Activated T-cell treated with anti-CD3 and anti-CD28 coated beads, Interleukin-2, amount 50 U/mL, for 1 hour (primary cell): ENCODE data around the gene HACL1.

ENCODE experiments used
- DNase-seq: peaks from one replicate; pipeline ENCODE4 v3.0.0-alpha.2; 2020

The HACL1 gene

GRCh38 chr3:15601399-15602145, at the start of gene HACL1, which contains the start of gene BTD:
Gene HACL1, minus strand, starts transcription at chr3:15601569. Its CDS starts 106 bp downstream, at chr3:15601463.
Gene BTD, plus strand, starts transcription at chr3:15601745. Its CDS starts 33,695 bp downstream, at chr3:15635440.
- DNase-seq, result peak; percentile 98

- DNase-seq, result no peak
Observed at GRCh38 chr3:15649858-15650257, 48.5 kb upstream of the HACL1 start.

GRCh38 chr3:15649341-15649740, 48.0 kb upstream of the HACL1 start:
- DNase-seq, result no peak

DNA sequence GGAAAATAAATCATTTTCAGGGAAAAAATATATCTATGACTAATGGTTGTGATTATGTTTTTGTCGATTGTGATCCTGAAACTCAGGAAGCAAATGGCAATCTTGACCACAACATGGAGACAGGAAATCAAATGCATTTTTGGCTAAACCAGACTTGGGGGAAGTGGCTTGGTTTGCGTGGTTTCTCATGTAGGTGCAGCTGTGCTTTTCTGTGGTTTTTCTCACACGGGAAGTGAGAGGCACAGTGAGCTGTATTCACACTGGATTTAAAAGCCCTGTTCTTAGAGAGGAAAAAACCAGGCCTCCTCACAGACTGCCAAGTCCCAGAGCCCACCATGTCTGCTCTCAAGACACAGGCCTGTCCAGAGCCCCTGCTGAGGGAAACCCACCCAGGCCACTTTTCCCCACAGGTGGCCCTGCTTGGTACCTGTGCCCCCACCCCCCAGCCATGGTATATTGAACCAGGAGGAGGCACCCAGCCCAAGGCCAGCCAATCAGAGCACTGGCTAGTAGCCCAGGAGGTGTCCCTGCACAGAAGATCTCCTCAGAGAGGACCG, 46.3 kb upstream of the HACL1 start:
- DNase-seq, result peak; percentile 35

DNA sequence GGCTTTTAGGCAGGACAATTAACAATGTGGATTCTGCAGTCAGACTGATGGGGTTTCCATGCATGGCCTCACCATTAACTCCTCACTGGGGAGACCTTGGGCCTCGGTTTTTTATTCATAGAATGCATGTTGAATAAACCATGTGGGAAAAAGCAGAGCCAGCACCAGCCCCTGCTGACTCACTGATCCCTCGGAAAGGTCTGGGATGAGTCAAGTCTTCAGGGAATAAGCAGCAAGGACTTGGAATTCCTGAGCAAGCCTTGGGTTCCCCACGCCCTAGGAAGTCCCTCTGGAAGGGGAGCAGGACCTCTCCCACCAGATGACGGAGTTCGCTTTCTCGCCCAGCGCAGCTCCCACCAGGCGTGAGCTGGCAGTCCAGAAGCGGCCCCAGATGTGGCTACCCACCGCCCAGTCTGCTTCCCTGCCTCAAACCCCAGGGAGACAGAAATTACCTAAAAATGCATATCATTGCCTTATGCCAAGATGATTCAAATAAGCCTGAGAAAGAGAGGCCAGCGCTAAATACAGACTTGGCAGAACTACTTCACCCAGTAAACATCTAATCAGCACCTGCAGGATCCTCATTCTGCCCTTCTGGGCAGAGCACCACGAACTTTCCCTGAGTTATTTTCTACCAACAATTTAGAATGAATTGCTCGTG, 45.6 kb upstream of the HACL1 start:
- no peak for DNase-seq

GRCh38 chr3:15645740-15646501, 44.6 kb upstream of the HACL1 start:
- DNase-seq, result no peak

DNA sequence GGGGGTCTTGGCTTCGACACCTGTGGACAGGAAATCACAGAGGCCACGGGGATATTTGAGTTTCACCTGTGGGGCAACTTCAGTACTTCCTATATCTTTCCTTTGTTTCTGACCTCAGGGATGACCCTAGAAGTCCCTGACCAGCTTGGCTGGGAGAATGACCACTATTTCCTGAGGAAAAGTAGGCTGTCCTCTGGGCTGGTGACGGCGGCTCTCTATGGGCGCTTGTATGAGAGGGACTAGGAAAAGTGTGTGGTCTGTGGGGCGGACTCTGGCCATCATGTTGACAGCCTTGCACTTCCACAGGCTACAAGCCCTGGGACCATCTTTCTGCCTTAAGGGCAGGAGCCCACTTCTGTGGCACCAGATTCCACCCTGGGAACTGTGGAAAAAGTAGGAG, 43.9 kb upstream of the HACL1 start:
- no peak for DNase-seq

GRCh38 chr3:15638891-15639262, 37.5 kb upstream of the HACL1 start:
- no peak for DNase-seq

- no peak for DNase-seq
Observed at GRCh38 chr3:15638193-15638890, 37.0 kb upstream of the HACL1 start.

- DNase-seq, result no peak
Observed at GRCh38 chr3:15637131-15637951, 36.0 kb upstream of the HACL1 start.

DNA sequence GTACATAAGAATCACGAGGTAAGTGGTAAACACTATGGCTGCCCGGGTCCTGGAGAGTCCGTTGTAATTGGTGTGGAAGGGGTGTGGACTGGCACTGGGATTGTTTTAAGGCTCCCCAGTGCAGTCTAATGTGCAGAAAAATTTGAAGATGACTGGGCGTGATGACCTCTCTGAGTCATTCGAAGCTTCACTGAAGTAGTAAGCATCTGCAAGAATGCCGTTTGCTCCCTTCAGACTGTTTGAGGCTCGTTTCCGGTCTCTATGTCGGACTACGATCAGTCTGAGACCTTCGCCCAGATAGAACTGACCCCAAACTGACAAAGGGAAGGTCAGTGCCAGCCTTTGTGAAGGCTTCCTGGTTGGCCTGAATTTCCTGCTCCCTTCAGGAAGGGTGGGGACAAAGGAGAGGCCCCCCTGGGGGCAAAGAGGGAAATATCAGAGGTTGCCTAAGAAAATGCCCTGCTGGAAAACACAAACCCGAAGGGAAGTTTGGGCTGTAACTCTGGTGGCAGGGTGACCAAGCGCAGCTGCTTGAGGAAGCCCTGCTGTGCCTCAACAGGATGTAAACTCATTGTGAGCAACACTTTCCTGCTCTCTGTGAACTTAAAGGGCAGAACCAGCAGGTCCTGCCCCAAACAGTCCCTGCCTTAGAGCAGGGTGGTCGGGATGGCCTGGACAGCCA, 34.8 kb upstream of the HACL1 start:
- no peak for DNase-seq

DNA sequence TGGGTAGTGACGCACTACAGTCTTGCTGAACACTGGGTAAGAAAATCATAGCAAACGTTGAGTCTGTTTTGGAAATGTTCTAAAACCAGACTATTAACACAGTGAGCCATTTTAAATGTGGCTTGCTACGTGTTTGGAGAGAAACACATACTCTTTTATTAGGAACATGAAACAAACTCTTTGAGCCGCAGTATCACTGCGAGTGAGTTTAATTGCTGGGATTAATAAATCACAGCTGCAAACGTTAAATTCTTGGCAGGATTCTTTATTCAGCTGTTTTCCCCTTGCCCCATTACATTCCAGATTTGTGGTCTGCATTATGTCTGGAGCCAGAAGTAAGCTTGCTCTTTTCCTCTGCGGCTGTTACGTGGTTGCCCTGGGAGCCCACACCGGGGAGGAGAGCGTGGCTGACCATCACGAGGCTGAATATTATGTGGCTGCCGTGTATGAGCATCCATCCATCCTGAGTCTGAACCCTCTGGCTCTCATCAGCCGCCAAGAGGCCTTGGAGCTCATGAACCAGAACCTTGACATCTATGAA, 33.8 kb upstream of the HACL1 start:
- no peak for DNase-seq

DNA sequence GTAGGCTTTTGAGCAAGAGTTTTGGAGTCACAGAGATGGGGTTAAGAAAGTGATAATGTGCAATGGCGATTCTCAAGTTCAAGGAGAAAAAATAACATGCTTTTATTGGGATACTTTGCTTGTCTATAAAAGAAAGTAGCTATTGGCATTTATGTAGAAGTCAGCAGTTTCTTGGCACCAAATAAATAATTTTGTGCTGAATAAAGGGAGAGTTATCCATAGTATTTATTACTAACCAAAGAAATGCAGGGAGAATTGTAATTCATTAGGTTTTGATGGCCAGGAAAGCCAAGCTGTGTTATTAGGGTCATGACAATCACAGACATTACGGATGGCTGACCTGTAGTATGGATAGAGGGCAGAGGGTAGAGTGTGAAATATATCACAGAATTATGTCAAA, 33.3 kb upstream of the HACL1 start:
- DNase-seq, result no peak

GRCh38 chr3:15633766-15634598, 32.6 kb upstream of the HACL1 start:
- DNase-seq, result no peak

DNA sequence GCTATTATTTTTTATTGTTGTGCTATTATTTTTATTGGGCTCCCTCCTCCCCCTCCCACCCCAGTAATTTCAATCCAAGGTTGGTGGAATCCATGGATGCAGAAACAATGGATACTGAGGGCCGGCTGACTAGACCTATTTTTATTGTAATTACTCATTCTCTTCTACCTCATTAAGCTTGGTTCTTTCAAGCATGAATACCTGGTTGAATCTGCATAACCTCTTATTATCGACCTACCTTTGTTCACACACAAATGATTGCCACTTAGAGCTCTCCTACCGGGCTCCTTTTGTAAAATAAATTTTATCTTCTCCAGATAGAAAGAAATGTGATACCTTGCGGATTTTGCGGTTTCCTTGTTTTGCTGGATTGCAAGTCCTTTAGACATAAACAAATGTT, 31.8 kb upstream of the HACL1 start:
- DNase-seq, result no peak

DNA sequence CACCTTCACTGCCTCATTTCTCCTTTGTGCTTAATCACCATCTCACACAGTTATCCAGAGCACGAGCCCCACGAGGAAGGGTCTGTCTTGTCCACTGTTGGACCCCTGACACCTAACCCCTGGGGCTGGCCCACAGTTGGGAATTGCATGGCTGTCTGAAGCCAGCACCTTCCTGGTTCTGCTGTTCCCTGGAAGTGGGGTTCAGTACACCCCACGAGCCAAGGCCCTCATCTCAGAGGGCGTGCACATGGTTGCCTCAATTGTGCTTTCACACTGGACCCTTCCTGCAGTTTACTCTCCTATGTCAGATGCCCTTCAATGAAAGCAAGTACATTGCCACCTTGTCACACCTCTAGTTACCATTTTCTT, 30.8 kb upstream of the HACL1 start:
- DNase-seq, result no peak

DNA sequence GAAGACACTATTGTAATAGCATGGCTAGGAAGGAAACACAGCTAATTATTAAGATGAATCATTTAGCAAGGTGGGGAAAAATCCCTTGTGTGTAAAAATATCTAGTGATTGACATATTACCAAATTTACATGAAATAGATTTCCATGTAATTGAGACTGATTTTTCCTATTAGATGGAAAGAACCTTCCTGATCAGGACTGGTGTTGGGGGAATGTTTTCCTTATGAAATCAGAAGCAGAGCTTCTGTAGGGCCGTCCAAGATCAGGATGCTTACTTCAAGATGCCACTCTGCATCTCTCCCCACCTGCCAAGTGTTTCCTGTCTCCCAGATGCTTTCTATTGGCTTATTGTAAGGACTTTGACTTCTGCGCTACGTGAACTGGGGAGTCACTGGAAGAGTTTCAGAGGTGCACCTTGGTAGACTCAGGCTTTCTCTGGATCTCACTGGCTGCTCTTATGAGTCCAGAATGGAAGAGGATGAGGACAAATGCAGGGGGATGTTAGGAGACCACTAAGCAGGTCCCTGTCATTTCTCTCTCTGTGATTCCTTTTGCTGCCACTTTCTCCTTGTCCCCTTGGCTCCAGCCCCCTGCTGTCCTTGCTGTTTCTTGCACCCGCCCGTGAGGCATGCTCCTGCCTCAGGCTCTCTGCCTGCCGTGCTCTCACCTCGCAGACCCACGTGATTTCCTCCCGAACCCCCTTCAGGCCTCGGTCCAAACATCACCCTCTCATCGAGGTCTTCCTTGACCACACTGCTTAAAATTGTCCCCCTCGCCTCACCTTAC, 30.2 kb upstream of the HACL1 start:
- no peak for DNase-seq

DNA sequence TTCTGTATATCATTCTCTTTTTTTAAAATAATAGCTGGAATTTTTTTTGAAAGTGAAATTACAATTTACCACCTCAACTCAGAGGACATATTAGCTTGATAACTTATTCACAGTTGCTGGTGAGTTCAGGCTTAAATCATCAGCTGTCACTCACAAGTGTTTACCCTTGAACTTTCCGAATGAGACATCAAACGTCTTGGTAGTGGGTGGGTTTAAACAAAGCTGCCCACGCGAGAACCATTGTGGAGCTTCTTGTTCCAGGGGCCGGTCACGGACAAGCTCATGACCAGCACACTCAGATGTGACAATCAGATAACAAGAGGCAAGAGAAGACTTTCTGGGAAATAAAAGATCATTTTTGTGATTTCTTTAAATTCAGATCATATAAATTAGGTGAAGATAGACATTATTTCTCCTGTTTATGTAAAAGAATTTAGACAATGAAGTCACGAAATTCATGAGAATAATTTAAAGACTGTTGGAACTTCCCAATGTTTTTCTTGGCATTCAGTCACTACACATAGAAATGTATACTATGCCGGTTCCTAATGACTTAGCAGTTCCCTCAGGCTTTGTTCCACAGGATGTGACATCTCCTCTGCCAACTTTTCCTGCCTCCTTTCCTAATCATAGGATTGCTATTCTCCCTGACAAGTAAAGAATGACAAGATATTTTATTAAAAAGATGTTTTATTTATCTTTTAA, 29.4 kb upstream of the HACL1 start:
- DNase-seq, result no peak
